Measurements from ENCODE around the gene CAMKK2. TPM values are rescaled to one million over a fixed set of nuclear protein-coding genes. Genes with fewer than 3 reads are reported as not detected.
A peak's percentile ranks its signal among the peaks of the same experiment; 100 is the strongest.

Gene CAMKK2
- total RNA-seq, 1 donor, result 22.8 TPM

DNA sequence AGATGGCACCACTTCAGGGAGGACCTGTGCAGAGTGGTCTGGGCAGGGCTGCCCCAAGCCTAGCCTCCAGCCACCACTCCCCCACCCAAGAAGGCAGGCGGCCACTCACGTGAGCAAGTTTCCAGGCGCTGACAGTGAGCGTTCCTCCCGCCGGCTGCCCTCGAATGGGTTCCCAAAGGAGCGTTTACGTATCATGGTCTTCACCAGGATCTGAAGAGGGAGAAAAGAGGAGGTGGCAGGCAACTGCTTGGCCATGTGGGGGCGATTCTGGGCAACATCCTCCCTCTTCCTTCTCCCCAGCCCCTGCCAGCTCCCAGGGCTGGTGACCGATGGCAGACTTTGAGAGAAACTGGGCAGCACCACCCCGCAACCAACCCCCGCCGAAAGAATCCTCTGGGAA is 51.5 kb downstream of the CAMKK2 start:
- Histone ChIP-seq H3K4me1 (ENCODE audit: insufficient read depth, low read length) (peaks cover 6% of the 10 kb centered on the region), H3K27ac (ENCODE audit: low read depth, low read length) (no peak overlapping the region), H3K36me3 (ENCODE audit: insufficient read depth, low read length) (peaks cover 28% of the 10 kb centered on the region), H2AFZ (ENCODE audit: low read length) (no peak overlapping the region), H3K9me3 (ENCODE audit: low read depth, low read length) (no peaks in the 10 kb centered on the region), H3K4me2 (ENCODE audit: insufficient read depth, low read length) (no peak overlapping the region), H3K4me3 (ENCODE audit: insufficient read depth, low read length) (no peak overlapping the region), H3K79me2 (ENCODE audit: insufficient read depth, low read length) (no peaks in the 10 kb centered on the region), H4K20me1 (ENCODE audit: insufficient read depth, low read length) (no peaks in the 10 kb centered on the region), H3K27me3 (ENCODE audit: insufficient read depth, low read length) (no peaks in the 10 kb centered on the region)
- no peak for DNase-seq (ENCODE audit: insufficient read length, low spot score, missing footprints)
- no peak for TF ChIP-seq CTCF (IDR thresholded peaks at IDR 0.05; ENCODE audit: extremely low read depth, low read depth, low read length)

DNA sequence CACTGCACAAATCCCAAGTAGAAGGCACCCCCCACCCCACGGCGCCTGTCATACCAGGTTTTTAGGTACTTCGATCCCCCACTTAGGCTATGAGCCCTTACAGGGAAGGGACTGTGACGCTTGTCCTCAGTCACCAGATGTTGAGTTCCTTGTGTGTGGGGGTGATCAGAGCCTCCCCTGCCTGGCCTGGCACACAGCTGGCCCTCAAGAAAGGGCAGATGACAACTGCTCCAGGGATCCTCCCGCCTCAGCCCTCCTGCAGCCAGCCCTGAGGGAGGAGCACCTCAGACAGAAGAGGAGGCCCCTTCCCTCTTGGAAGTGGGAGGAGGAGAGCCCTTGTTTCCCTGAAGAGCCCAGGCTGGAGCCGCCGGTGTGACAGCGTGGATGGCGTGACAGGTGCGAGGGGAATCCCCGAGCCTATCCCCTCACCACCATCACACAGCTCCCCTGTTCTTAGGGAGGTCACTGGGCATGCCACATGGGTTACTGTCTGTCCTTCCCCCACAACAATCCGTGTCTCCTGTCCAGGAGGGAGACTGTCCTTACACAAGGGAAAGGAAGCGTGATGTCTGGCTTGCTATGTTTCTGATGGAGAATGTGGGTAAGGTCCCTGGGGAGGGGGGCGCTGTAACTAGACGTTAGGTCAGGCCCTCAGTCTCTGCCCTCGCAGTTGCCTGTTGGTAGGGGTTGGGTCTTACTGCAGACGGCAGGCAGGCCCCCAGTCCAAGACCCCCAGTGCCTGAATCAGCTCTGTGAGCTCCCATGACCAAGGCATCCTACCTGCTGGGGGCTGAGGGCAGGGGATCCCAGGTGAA is 55.1 kb downstream of the CAMKK2 start:
- H3K9me3 ChIP-seq (ENCODE audit: low read depth, low read length), result no peaks in the 10 kb centered on the region
- no peaks in the 10 kb centered on the region for H3K79me2 ChIP-seq (ENCODE audit: insufficient read depth, low read length)
- peak overlapping the region; percentile 55 for H3K4me2 ChIP-seq (ENCODE audit: insufficient read depth, low read length)
- peaks cover 6% of the 10 kb centered on the region for H3K4me1 ChIP-seq (ENCODE audit: insufficient read depth, low read length)
- no peak for TF ChIP-seq CTCF (IDR thresholded peaks at IDR 0.05; ENCODE audit: extremely low read depth, low read depth, low read length)
- H3K27ac ChIP-seq (ENCODE audit: low read depth, low read length), result peak overlapping the region; percentile 12
- H3K27me3 ChIP-seq (ENCODE audit: insufficient read depth, low read length), result no peaks in the 10 kb centered on the region
- H4K20me1 ChIP-seq (ENCODE audit: insufficient read depth, low read length), result no peaks in the 10 kb centered on the region
- H3K36me3 ChIP-seq (ENCODE audit: insufficient read depth, low read length), result peaks cover 18% of the 10 kb centered on the region
- peak; percentile 78 for DNase-seq (ENCODE audit: insufficient read length, low spot score, missing footprints)
- H2AFZ ChIP-seq (ENCODE audit: low read length), result no peak overlapping the region
- no peak overlapping the region for H3K4me3 ChIP-seq (ENCODE audit: insufficient read depth, low read length)

DNA sequence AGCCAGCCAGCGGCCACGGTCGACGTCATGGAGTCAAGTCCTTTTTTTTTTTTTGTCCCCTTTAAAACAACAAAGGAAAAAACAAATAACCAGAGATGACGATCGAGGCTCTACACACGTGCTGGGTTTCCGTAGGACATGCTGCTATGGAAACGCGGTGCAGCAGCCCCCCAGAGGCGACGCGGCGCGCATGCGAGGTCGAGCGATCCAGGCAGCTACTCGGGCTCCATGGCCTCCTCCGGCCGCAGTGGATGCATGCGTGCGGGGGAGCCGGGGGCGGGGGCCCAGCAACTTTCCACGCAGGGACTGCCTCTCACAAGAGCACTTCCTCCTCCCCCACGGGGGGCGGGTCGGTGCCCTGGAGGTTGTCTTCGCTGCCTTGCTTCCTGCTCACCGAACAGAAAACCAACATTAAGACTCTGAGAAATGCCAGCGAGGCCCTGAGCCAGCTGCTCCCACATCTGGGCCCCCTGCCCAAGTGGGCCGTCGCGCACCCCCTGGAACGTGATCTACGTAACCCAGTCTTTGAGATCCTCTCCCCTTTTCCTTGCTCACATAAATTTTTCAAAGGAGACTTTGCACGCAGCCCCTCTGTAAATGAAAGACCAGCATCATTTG is 55.9 kb downstream of the CAMKK2 start:
- no peak for TF ChIP-seq CTCF (IDR thresholded peaks at IDR 0.05; ENCODE audit: extremely low read depth, low read depth, low read length)
- H3K27me3 ChIP-seq (ENCODE audit: insufficient read depth, low read length), result no peaks in the 10 kb centered on the region
- H3K4me3 ChIP-seq (ENCODE audit: insufficient read depth, low read length), result peak overlapping the region; percentile 37
- peak overlapping the region; percentile 12 for H3K27ac ChIP-seq (ENCODE audit: low read depth, low read length)
- H3K4me2 ChIP-seq (ENCODE audit: insufficient read depth, low read length), result peak overlapping the region; percentile 55
- H4K20me1 ChIP-seq (ENCODE audit: insufficient read depth, low read length), result no peaks in the 10 kb centered on the region
- H3K36me3 ChIP-seq (ENCODE audit: insufficient read depth, low read length), result peaks cover 17% of the 10 kb centered on the region
- no peak overlapping the region for H2AFZ ChIP-seq (ENCODE audit: low read length)
- DNase-seq (ENCODE audit: insufficient read length, low spot score, missing footprints), result peak; percentile 91
- H3K4me1 ChIP-seq (ENCODE audit: insufficient read depth, low read length), result peaks cover 6% of the 10 kb centered on the region
- H3K79me2 ChIP-seq (ENCODE audit: insufficient read depth, low read length), result no peaks in the 10 kb centered on the region
- no peaks in the 10 kb centered on the region for H3K9me3 ChIP-seq (ENCODE audit: low read depth, low read length)

DNA sequence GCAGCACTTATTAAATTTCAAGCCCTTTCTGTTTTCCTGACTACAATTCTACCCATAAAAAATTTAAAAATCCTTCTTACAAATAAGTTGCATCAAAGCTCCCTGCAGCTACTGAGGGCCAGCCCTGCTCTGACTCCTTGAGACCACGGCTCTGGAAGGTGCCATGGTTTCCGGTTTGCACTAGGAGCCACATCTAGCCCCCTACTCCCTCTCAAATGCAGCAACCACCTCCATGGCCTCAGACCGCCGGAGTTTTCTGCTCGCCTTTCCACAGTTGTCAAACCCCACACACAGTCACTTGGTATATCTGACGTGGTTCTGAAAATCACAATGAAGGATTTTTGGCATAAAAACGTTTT is 56.5 kb downstream of the CAMKK2 start:
- H3K4me1 ChIP-seq (ENCODE audit: insufficient read depth, low read length), result peaks cover 6% of the 10 kb centered on the region
- TF ChIP-seq CTCF (IDR thresholded peaks at IDR 0.05; ENCODE audit: extremely low read depth, low read depth, low read length), result no peak
- H3K4me3 ChIP-seq (ENCODE audit: insufficient read depth, low read length), result no peak overlapping the region
- no peaks in the 10 kb centered on the region for H3K9me3 ChIP-seq (ENCODE audit: low read depth, low read length)
- no peaks in the 10 kb centered on the region for H4K20me1 ChIP-seq (ENCODE audit: insufficient read depth, low read length)
- peaks cover 17% of the 10 kb centered on the region for H3K36me3 ChIP-seq (ENCODE audit: insufficient read depth, low read length)
- no peak overlapping the region for H2AFZ ChIP-seq (ENCODE audit: low read length)
- DNase-seq (ENCODE audit: insufficient read length, low spot score, missing footprints), result peak; percentile 39
- no peaks in the 10 kb centered on the region for H3K27me3 ChIP-seq (ENCODE audit: insufficient read depth, low read length)
- H3K4me2 ChIP-seq (ENCODE audit: insufficient read depth, low read length), result peak overlapping the region; percentile 55
- H3K79me2 ChIP-seq (ENCODE audit: insufficient read depth, low read length), result no peaks in the 10 kb centered on the region
- H3K27ac ChIP-seq (ENCODE audit: low read depth, low read length), result peak overlapping the region; percentile 12
